ENCODE results near the gene ARL13B. TPM values are rescaled to one million over a fixed set of nuclear protein-coding genes. Genes with fewer than 3 reads are reported as not detected.

Gene ARL13B
- total RNA-seq, 1 donor from 2014 or later = 15.2 TPM

DNA sequence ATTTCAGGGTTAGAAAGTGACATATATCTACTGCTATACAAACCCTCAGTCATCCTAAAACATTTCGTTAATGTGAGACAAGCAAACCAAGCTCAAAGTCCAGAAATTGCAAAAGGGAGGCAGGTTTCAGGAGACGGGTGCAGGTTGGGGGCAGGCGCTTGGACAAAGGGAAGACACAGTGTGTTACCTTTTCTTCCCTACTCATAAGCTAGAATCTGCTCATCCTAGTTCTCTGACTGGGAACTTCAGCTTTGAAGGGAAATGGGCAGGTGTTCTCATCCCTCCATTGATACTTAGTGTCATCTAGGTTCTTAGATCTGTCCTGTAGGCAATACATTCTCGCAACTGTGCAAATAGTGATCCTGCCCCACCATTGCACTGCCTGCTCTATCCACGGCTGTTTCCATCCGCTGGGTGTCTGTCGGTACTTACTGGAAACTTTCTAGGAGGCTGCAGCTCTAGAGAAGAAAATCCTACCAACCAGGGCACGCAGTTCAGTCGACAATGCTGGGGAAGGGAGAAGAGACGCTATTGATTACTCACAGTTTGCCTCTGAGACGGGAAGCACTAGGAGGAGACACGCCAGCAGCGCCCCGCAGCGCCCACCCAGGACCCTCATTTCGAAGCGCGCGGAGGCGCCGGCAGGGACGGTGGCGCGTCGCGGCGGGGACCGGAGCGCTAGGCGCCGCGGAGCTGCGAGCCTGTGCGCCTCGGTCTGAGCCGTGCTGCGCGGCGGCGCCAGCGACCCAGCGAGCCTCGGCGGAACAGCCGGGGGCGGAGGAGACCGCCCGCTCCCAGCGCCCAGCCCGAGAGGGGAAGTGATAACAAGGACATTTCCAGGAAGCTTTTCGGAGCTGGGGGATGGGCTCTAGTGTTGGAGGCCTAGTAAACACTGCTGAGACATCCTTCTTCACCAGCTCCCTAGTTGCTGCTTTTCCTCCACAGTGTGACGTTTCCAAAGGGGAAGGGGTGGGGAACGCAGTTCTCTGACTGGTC lies 6.5 kb upstream of the ARL13B start, which contains the start of gene PROS1:
TSS of gene PROS1 (minus strand) at position 766 of the 996 bp plus-strand sequence. CDS start at position 619, 147 bp downstream.
- Mint-ChIP-seq H3K36me3 (ENCODE audit: insufficient read depth) (no peaks in the 10 kb centered on the region), H3K27ac (peak within 1 kb of the TSS; percentile 94), H3K4me1 (ENCODE audit: low read depth) (peaks cover 6% of the 10 kb centered on the region), H3K9me3 (ENCODE audit: low read depth) (no peaks in the 10 kb centered on the region), H3K4me3 (ENCODE audit: low read depth) (peak within 1 kb of the TSS; percentile 77), H3K27me3 (no peaks in the 10 kb centered on the region)
- peak; percentile 49 for DNase-seq (ENCODE audit: low spot score, unreplicated experiment)
- TF ChIP-seq, protein P1, sequence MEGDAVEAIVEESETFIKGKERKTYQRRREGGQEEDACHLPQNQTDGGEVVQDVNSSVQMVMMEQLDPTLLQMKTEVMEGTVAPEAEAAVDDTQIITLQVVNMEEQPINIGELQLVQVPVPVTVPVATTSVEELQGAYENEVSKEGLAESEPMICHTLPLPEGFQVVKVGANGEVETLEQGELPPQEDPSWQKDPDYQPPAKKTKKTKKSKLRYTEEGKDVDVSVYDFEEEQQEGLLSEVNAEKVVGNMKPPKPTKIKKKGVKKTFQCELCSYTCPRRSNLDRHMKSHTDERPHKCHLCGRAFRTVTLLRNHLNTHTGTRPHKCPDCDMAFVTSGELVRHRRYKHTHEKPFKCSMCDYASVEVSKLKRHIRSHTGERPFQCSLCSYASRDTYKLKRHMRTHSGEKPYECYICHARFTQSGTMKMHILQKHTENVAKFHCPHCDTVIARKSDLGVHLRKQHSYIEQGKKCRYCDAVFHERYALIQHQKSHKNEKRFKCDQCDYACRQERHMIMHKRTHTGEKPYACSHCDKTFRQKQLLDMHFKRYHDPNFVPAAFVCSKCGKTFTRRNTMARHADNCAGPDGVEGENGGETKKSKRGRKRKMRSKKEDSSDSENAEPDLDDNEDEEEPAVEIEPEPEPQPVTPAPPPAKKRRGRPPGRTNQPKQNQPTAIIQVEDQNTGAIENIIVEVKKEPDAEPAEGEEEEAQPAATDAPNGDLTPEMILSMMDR (IDR thresholded peaks at IDR 0.05; ENCODE audit: unreplicated experiment) = peak; percentile 37

GRCh38 chr3:93981649-93982048 lies 1.7 kb downstream of the ARL13B start:
- DNase-seq (ENCODE audit: low spot score, unreplicated experiment) = no peak
- Mint-ChIP-seq H3K9me3 (ENCODE audit: low read depth) (no peaks in the 10 kb centered on the region), H3K27ac (no peak overlapping the region), H3K36me3 (ENCODE audit: insufficient read depth) (no peaks in the 10 kb centered on the region), H3K4me3 (ENCODE audit: low read depth) (peak overlapping the region; percentile 87), H3K4me1 (ENCODE audit: low read depth) (peaks cover 15% of the 10 kb centered on the region), H3K27me3 (no peaks in the 10 kb centered on the region)
- TF ChIP-seq, protein P1 (IDR thresholded peaks at IDR 0.05; ENCODE audit: unreplicated experiment) = no peak

- Mint-ChIP-seq H3K27me3 (no peaks in the 10 kb centered on the region), H3K4me3 (ENCODE audit: low read depth) (no peak overlapping the region), H3K27ac (no peak overlapping the region), H3K9me3 (ENCODE audit: low read depth) (no peaks in the 10 kb centered on the region), H3K36me3 (ENCODE audit: insufficient read depth) (no peaks in the 10 kb centered on the region), H3K4me1 (ENCODE audit: low read depth) (peaks cover 15% of the 10 kb centered on the region)
- TF ChIP-seq, protein P1 (IDR thresholded peaks at IDR 0.05; ENCODE audit: unreplicated experiment) = no peak
- no peak for DNase-seq (ENCODE audit: low spot score, unreplicated experiment)
Measured at GRCh38 chr3:93983408-93983807, 3.5 kb downstream of the ARL13B start.

- TF ChIP-seq, protein P1 (IDR thresholded peaks at IDR 0.05; ENCODE audit: unreplicated experiment) = no peak
- peaks cover 12% of the 10 kb centered on the region for H3K4me1 Mint-ChIP-seq (ENCODE audit: low read depth)
Measured at GRCh38 chr3:93984618-93985017, 4.7 kb downstream of the ARL13B start.

DNA sequence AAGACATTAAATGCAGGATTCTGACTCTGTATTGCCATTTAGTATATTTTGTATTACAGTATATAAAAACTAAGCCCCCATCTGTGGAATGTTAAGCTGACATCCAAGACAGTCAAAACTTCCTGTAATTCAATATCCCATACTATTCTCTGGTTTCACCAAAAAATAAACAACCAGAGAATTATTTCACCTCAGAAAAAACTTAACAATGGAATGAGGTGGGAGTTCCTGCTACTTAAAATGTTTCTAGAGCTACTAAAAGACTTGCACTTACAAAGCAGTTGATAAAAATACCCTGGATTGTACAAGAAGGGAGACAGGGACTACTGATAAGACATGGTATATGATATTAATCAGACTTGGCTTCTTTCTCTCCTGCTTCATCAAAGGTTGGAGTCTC lies 8.3 kb downstream of the ARL13B start:
- H3K4me3 Mint-ChIP-seq (ENCODE audit: low read depth) = no peak overlapping the region
- H3K27ac Mint-ChIP-seq = no peak overlapping the region
- DNase-seq (ENCODE audit: low spot score, unreplicated experiment) = no peak
- no peaks in the 10 kb centered on the region for H3K27me3 Mint-ChIP-seq
- H3K9me3 Mint-ChIP-seq (ENCODE audit: low read depth) = no peaks in the 10 kb centered on the region
- TF ChIP-seq, protein P1 (IDR thresholded peaks at IDR 0.05; ENCODE audit: unreplicated experiment) = no peak
- H3K36me3 Mint-ChIP-seq (ENCODE audit: insufficient read depth) = no peaks in the 10 kb centered on the region
- no peaks in the 10 kb centered on the region for H3K4me1 Mint-ChIP-seq (ENCODE audit: low read depth)

More at GRCh38 chr3:93984618-93985017, 4.7 kb downstream of the ARL13B start:
- no peak for DNase-seq (ENCODE audit: low spot score, unreplicated experiment)
- H3K27ac Mint-ChIP-seq = no peak overlapping the region
- no peaks in the 10 kb centered on the region for H3K36me3 Mint-ChIP-seq (ENCODE audit: insufficient read depth)
- H3K4me3 Mint-ChIP-seq (ENCODE audit: low read depth) = no peak overlapping the region
- no peaks in the 10 kb centered on the region for H3K27me3 Mint-ChIP-seq
- H3K9me3 Mint-ChIP-seq (ENCODE audit: low read depth) = no peaks in the 10 kb centered on the region
